GM23338 (cell line): Measurements from ENCODE around the gene PCBP2. TPM values are rescaled to one million over a fixed set of nuclear protein-coding genes. Genes with fewer than 3 reads are reported as not detected.

Experiments used
- ATAC-seq: fragments of 200-7000 bp; cut with Tn5 transposase; 3 replicates; pipeline ENCODE4 v1.9.1; 2020
- DNase-seq: peaks from one replicate; pipeline ENCODE4 v3.0.0-alpha.2; 2015; ENCODE audit warnings: low spot score
- H2AFZ ChIP-seq: fragments of 200-600 bp; sonication (generic); 2 replicates; pipeline ENCODE4 v1.8.0; 2016; ENCODE audit warnings: antibody characterized with exemption, mild to moderate bottlenecking, moderate library complexity
- H3F3A ChIP-seq: fragments of 200-600 bp; sonication (generic); replicated peaks from 2 replicates; pipeline ENCODE4 v1.8.0; 2017; ENCODE audit warnings: antibody characterized with exemption, mixed run types, low read depth
- H3K27ac ChIP-seq: fragments of 200-600 bp; sonication (generic); 2 replicates; pipeline ENCODE4 v1.6.1; 2016; ENCODE audit warnings: low read depth
- H3K27me3 ChIP-seq: fragments of 200-600 bp; sonication (generic); 2 replicates; pipeline ENCODE4 v1.8.0; 2016; ENCODE audit warnings: mild to moderate bottlenecking, mixed run types, moderate library complexity; ENCODE audit not compliant: insufficient read depth
- H3K36me3 ChIP-seq: fragments of 200-600 bp; sonication (generic); 2 replicates; pipeline ENCODE4 v1.8.0; 2016; ENCODE audit warnings: mild to moderate bottlenecking; ENCODE audit not compliant: insufficient read depth
- H3K4me1 ChIP-seq: fragments of 200-600 bp; sonication (generic); 2 replicates; pipeline ENCODE4 v1.8.0; 2016; ENCODE audit warnings: mild to moderate bottlenecking, moderate library complexity; ENCODE audit not compliant: insufficient read depth
- H3K4me2 ChIP-seq: fragments of 200-600 bp; sonication (generic); 2 replicates; pipeline ENCODE4 v1.7.1; 2017; ENCODE audit warnings: mixed run types
- H3K4me3 ChIP-seq: fragments of 200-600 bp; sonication (generic); 2 replicates; pipeline ENCODE4 v1.6.1; 2016; ENCODE audit warnings: mixed run types
- H3K79me2 ChIP-seq: fragments of 200-600 bp; sonication (generic); replicated peaks from 2 replicates; pipeline ENCODE4 v1.8.0; 2017; ENCODE audit warnings: mild to moderate bottlenecking; ENCODE audit not compliant: insufficient read depth
- H3K9me2 ChIP-seq: fragments of 200-600 bp; sonication (generic); 2 replicates; pipeline ENCODE4 v1.8.0; 2017; ENCODE audit not compliant: insufficient read depth
- H4K20me1 ChIP-seq: fragments of 200-600 bp; sonication (generic); replicated peaks from 2 replicates; pipeline ENCODE4 v1.8.0; 2017; ENCODE audit warnings: mild to moderate bottlenecking; ENCODE audit not compliant: insufficient read depth
- H3K27ac Mint-ChIP-seq: 2 replicates; pipeline ENCODE4 v1.8.0; 2020; ENCODE audit warnings: inconsistent platforms, mild to moderate bottlenecking, moderate library complexity, mixed read lengths
- H3K27me3 Mint-ChIP-seq: 3 replicates; pipeline ENCODE4 v1.8.0; 2022; ENCODE audit warnings: low read depth, mild to moderate bottlenecking, moderate library complexity, mixed read lengths, inconsistent platforms; ENCODE audit not compliant: insufficient read depth, poor library complexity
- H3K36me3 Mint-ChIP-seq: 3 replicates; pipeline ENCODE4 v1.8.0; 2021; ENCODE audit warnings: low read depth, mild to moderate bottlenecking, inconsistent platforms, moderate library complexity, mixed read lengths
- H3K4me1 Mint-ChIP-seq: 3 replicates; pipeline ENCODE4 v1.8.0; 2020; ENCODE audit warnings: mild to moderate bottlenecking, inconsistent platforms, mixed read lengths
- H3K4me3 Mint-ChIP-seq: 3 replicates; pipeline ENCODE4 v1.8.0; 2021; ENCODE audit warnings: moderate library complexity, mild to moderate bottlenecking, inconsistent platforms, mixed read lengths
- H3K9me3 Mint-ChIP-seq: 3 replicates; pipeline ENCODE4 v1.8.0; 2020; ENCODE audit warnings: moderate library complexity, mild to moderate bottlenecking, inconsistent platforms, mixed read lengths
- CREB1 ChIP-seq: fragments of 250-450 bp; sonication (Bioruptor Pico); IDR thresholded peaks from 2 replicates; pipeline ENCODE4 v1.5.0; 2020; ENCODE audit warnings: low read depth, mild to moderate bottlenecking, moderate library complexity
- EZH2 ChIP-seq: fragments of 200-600 bp; sonication (generic); IDR thresholded peaks from one replicate; pipeline ENCODE4 v1.8.0; 2017; ENCODE audit warnings: antibody characterized with exemption, mild to moderate bottlenecking, low read depth; ENCODE audit not compliant: unreplicated experiment
- JUNB ChIP-seq: IDR thresholded peaks from one replicate; pipeline ENCODE4 v1.6.1; 2016; ENCODE audit warnings: antibody characterized with exemption; ENCODE audit not compliant: unreplicated experiment
- STAT1 ChIP-seq: IDR thresholded peaks from one replicate; pipeline ENCODE4 v1.6.1; 2016; ENCODE audit warnings: antibody characterized with exemption; ENCODE audit not compliant: unreplicated experiment
- ZNF331 ChIP-seq: fragments of 250-450 bp; sonication (Bioruptor Pico); IDR thresholded peaks from 2 replicates; pipeline ENCODE4 v1.5.0; 2020; ENCODE audit warnings: low read depth, mild to moderate bottlenecking, moderate library complexity
- polyA plus RNA-seq: library from polyadenylated mRNA; unstranded; fragments of >200 nt; fragmentation: Nextera tagmentation; extraction: Ambion mirVana; gene quantifications from 2 replicates; pipeline ENCODE4 v1.2.1, GENCODE V29; 2016
- total RNA-seq: library from RNA; depleted of rRNA; stranded (reverse); fragments of >200 nt; shearing (Covaris generic); gene quantifications from 2 replicates; pipeline ENCODE4 v1.2.3, GENCODE V29; 2014
- TF ChIP-seq, protein P1 (sequence below): fragments of 250-450 bp; sonication (Bioruptor Pico); IDR thresholded peaks from 2 replicates; pipeline ENCODE4 v1.5.0; 2020; ENCODE audit warnings: mild to moderate bottlenecking, moderate library complexity
- TF ChIP-seq, protein P2 (sequence below): IDR thresholded peaks from one replicate; pipeline ENCODE4 v1.6.1; 2018; ENCODE audit warnings: antibody characterized with exemption; ENCODE audit not compliant: unreplicated experiment

PCBP2 gene
- total and polyA plus RNA-seq, 2 experiments from 2014 or later = 397 to 676 TPM

GRCh38 chr12:53466640-53467039 lies 14.7 kb downstream of the PCBP2 start (continued):
- TF ChIP-seq, protein P1, sequence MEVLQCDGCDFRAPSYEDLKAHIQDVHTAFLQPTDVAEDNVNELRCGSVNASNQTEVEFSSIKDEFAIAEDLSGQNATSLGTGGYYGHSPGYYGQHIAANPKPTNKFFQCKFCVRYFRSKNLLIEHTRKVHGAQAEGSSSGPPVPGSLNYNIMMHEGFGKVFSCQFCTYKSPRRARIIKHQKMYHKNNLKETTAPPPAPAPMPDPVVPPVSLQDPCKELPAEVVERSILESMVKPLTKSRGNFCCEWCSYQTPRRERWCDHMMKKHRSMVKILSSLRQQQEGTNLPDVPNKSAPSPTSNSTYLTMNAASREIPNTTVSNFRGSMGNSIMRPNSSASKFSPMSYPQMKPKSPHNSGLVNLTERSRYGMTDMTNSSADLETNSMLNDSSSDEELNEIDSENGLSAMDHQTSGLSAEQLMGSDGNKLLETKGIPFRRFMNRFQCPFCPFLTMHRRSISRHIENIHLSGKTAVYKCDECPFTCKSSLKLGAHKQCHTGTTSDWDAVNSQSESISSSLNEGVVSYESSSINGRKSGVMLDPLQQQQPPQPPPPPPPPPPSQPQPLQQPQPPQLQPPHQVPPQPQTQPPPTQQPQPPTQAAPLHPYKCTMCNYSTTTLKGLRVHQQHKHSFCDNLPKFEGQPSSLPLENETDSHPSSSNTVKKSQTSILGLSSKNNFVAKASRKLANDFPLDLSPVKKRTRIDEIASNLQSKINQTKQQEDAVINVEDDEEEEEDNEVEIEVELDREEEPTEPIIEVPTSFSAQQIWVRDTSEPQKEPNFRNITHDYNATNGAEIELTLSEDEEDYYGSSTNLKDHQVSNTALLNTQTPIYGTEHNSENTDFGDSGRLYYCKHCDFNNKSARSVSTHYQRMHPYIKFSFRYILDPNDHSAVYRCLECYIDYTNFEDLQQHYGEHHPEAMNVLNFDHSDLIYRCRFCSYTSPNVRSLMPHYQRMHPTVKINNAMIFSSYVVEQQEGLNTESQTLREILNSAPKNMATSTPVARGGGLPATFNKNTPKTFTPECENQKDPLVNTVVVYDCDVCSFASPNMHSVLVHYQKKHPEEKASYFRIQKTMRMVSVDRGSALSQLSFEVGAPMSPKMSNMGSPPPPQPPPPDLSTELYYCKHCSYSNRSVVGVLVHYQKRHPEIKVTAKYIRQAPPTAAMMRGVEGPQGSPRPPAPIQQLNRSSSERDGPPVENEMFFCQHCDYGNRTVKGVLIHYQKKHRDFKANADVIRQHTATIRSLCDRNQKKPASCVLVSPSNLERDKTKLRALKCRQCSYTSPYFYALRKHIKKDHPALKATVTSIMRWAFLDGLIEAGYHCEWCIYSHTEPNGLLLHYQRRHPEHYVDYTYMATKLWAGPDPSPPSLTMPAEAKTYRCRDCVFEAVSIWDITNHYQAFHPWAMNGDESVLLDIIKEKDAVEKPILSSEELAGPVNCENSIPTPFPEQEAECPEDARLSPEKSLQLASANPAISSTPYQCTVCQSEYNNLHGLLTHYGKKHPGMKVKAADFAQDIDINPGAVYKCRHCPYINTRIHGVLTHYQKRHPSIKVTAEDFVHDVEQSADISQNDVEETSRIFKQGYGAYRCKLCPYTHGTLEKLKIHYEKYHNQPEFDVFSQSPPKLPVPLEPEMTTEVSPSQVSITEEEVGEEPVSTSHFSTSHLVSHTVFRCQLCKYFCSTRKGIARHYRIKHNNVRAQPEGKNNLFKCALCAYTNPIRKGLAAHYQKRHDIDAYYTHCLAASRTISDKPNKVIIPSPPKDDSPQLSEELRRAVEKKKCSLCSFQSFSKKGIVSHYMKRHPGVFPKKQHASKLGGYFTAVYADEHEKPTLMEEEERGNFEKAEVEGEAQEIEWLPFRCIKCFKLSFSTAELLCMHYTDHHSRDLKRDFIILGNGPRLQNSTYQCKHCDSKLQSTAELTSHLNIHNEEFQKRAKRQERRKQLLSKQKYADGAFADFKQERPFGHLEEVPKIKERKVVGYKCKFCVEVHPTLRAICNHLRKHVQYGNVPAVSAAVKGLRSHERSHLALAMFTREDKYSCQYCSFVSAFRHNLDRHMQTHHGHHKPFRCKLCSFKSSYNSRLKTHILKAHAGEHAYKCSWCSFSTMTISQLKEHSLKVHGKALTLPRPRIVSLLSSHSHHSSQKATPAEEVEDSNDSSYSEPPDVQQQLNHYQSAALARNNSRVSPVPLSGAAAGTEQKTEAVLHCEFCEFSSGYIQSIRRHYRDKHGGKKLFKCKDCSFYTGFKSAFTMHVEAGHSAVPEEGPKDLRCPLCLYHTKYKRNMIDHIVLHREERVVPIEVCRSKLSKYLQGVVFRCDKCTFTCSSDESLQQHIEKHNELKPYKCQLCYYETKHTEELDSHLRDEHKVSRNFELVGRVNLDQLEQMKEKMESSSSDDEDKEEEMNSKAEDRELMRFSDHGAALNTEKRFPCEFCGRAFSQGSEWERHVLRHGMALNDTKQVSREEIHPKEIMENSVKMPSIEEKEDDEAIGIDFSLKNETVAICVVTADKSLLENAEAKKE (CRISPR knock-in tag) = no peak

- no peaks in the 10 kb centered on the region for H3K27me3 Mint-ChIP-seq
- H3K9me3 Mint-ChIP-seq = no peaks in the 10 kb centered on the region
- no peak overlapping the region for H3K27ac Mint-ChIP-seq
- Histone ChIP-seq H3K27ac (no peak overlapping the region), H3K9me2 (no peaks in the 10 kb centered on the region), H3K27me3 (no peaks in the 10 kb centered on the region), H3K4me3 (no peak overlapping the region), H3F3A (peaks cover 63% of the 10 kb centered on the region), H2AFZ (no peak overlapping the region), H3K4me2 (no peak overlapping the region), H4K20me1 (peaks cover 85% of the 10 kb centered on the region), H3K79me2 (peaks cover 77% of the 10 kb centered on the region), H3K4me1 (peaks cover 12% of the 10 kb centered on the region), H3K36me3 (peaks cover 93% of the 10 kb centered on the region)
- H3K36me3 Mint-ChIP-seq = peaks cover 100% of the 10 kb centered on the region
- no peak overlapping the region for H3K4me3 Mint-ChIP-seq
- ATAC-seq = no peak
- no peak for DNase-seq
- H3K4me1 Mint-ChIP-seq = peaks cover 36% of the 10 kb centered on the region
- TF ChIP-seq JUNB = no peak
- TF ChIP-seq, protein P2, sequence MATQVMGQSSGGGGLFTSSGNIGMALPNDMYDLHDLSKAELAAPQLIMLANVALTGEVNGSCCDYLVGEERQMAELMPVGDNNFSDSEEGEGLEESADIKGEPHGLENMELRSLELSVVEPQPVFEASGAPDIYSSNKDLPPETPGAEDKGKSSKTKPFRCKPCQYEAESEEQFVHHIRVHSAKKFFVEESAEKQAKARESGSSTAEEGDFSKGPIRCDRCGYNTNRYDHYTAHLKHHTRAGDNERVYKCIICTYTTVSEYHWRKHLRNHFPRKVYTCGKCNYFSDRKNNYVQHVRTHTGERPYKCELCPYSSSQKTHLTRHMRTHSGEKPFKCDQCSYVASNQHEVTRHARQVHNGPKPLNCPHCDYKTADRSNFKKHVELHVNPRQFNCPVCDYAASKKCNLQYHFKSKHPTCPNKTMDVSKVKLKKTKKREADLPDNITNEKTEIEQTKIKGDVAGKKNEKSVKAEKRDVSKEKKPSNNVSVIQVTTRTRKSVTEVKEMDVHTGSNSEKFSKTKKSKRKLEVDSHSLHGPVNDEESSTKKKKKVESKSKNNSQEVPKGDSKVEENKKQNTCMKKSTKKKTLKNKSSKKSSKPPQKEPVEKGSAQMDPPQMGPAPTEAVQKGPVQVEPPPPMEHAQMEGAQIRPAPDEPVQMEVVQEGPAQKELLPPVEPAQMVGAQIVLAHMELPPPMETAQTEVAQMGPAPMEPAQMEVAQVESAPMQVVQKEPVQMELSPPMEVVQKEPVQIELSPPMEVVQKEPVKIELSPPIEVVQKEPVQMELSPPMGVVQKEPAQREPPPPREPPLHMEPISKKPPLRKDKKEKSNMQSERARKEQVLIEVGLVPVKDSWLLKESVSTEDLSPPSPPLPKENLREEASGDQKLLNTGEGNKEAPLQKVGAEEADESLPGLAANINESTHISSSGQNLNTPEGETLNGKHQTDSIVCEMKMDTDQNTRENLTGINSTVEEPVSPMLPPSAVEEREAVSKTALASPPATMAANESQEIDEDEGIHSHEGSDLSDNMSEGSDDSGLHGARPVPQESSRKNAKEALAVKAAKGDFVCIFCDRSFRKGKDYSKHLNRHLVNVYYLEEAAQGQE = no peak
- TF ChIP-seq STAT1 = no peak
- TF ChIP-seq EZH2 = no peak
- TF ChIP-seq ZNF331 (CRISPR knock-in tag) = no peak
- no peak for TF ChIP-seq CREB1
Measured at GRCh38 chr12:53467082-53467481, 15.2 kb downstream of the PCBP2 start.
